Esophagus squamous epithelium (tissue), 4 donors: ENCODE results near the gene SIAH2.

Source experiments
- CTCF ChIP-seq, 6 experiments: fragments of 450-650 bp in 4 of 6; fragments of 200-600 bp in 2 of 6; sonication (generic) in 2 of 6; IDR thresholded peaks; one replicate each; pipeline ENCODE4 v1.5.1; 2016 to 2019; ENCODE audit warnings: antibody characterized with exemption in 6 of 6, mild to moderate bottlenecking in 4 of 6, moderate library complexity in 4 of 6
- POLR2A ChIP-seq, 4 donors: fragments of 450-650 bp; IDR thresholded peaks; one replicate each; pipeline ENCODE4 v1.6.1; 2017; ENCODE audit warnings: antibody characterized with exemption in 4 of 4, mild to moderate bottlenecking in 4 of 4, moderate library complexity in 3 of 4

- TF ChIP-seq CTCF (IDR thresholded peaks at IDR 0.05) = no peak
- TF ChIP-seq POLR2A (IDR thresholded peaks at IDR 0.05) = no peak
Observed at GRCh38 chr3:150703299-150703755, 59.6 kb downstream of the SIAH2 start.
